ENCODE results near the gene BEND4.

BEND4 gene

GRCh38 chr4:42101446-42101975 lies 50.9 kb downstream of the BEND4 start:
- DNase-seq = no peak

- no peak for DNase-seq
Measured at GRCh38 chr4:42088386-42088785, 64.1 kb downstream of the BEND4 start.

- no peak for DNase-seq
Measured at GRCh38 chr4:42083816-42084215, 68.6 kb downstream of the BEND4 start.

- DNase-seq = no peak
Measured at GRCh38 chr4:42080306-42080705, 72.1 kb downstream of the BEND4 start.

GRCh38 chr4:42078184-42078801 lies 74.2 kb downstream of the BEND4 start:
- no peak for DNase-seq

- DNase-seq = no peak
Measured at GRCh38 chr4:42074294-42074693, 78.2 kb downstream of the BEND4 start.

- DNase-seq = no peak
Measured at GRCh38 chr4:42070463-42070862, 82.0 kb downstream of the BEND4 start.

- no peak for DNase-seq
Measured at GRCh38 chr4:42067264-42067663, 85.2 kb downstream of the BEND4 start.

GRCh38 chr4:42066402-42066801 lies 86.1 kb downstream of the BEND4 start:
- no peak for DNase-seq
